B cell (primary cell): ENCODE data around the gene RICTOR. TPM values are rescaled to one million over a fixed set of nuclear protein-coding genes. Genes with fewer than 3 reads are reported as not detected.

Experiments
- ATAC-seq: fragments of 200-7000 bp; cut with Tn5 transposase; one replicate; pipeline ENCODE4 v1.10.0; 2021; ENCODE audit warnings: low read depth, mild to moderate bottlenecking, moderate number of reproducible peaks, moderate library complexity
- CTCF ChIA-PET: fragments of 350-600 bp; sonication (Branson Sonifier 250); formaldehyde crosslinking; loops from one replicate; lab custom pipeline; 2021; ENCODE audit warnings: antibody characterized with exemption, inconsistent platforms; lab: Charles Lee
- POLR2A ChIA-PET: fragments of 350-600 bp; sonication (Branson Sonifier 250); formaldehyde crosslinking; loops from one replicate; lab custom pipeline; 2021; ENCODE audit warnings: antibody characterized with exemption; lab: Charles Lee
- DNase-seq: peaks from one replicate; pipeline ENCODE4 v3.0.0; 2013
- H2AFZ ChIP-seq: 2 replicates; pipeline ENCODE4 v1.6.1; 2012; ENCODE audit warnings: mild to moderate bottlenecking, low read depth, low read length; ENCODE audit not compliant: insufficient read depth, poor library complexity, severe bottlenecking
- H3K27ac ChIP-seq, 2 donors: 1 replicate in 1 of 2; 2 replicates in 1 of 2; pipeline ENCODE4 v1.5.1; 2012 to 2013; ENCODE audit warnings: low read length in 2 of 2, mild to moderate bottlenecking in 2 of 2, moderate library complexity in 1 of 2
- H3K27me3 ChIP-seq, 4 experiments: fragments of 200-600 bp in 1 of 4; sonication (generic) in 1 of 4; replicated peaks in 1 of 4; 1 replicate in 2 of 4; 2 replicates in 2 of 4; pipeline versions ENCODE4 v1.6.1 to v1.7.0; 2013 to 2016; ENCODE audit warnings: low read length in 3 of 4, mild to moderate bottlenecking in 2 of 4, mixed read lengths in 1 of 4, moderate library complexity in 1 of 4; ENCODE audit not compliant: insufficient read depth in 4 of 4, control insufficient read depth in 3 of 4; ENCODE audit errors: control extremely low read depth in 1 of 4
- H3K36me3 ChIP-seq, 2 experiments: replicated peaks in 1 of 2; 1 replicate in 1 of 2; 2 replicates in 1 of 2; pipeline versions ENCODE4 v1.6.1 to v1.7.1; 2013; ENCODE audit warnings: low read length in 1 of 2; ENCODE audit not compliant: insufficient read depth in 2 of 2, control insufficient read depth in 1 of 2; ENCODE audit errors: control extremely low read depth in 1 of 2, extremely low read depth in 1 of 2
- H3K4me1 ChIP-seq, 2 donors: fragments of 200-600 bp in 1 of 2; sonication (generic) in 1 of 2; 1 replicate in 1 of 2; 2 replicates in 1 of 2; pipeline versions ENCODE4 v1.5.1 to v1.6.1; 2013 to 2017; ENCODE audit warnings: low read length in 2 of 2; ENCODE audit not compliant: control insufficient read depth in 2 of 2, insufficient read depth in 2 of 2
- H3K4me2 ChIP-seq: replicated peaks from 2 replicates; pipeline ENCODE3; 2012; ENCODE audit warnings: mild to moderate bottlenecking, low read depth, low read length; ENCODE audit not compliant: poor library complexity, severe bottlenecking
- H3K4me3 ChIP-seq, 5 experiments: fragments of 200-600 bp in 1 of 5; sonication (generic) in 1 of 5; 1 replicate in 3 of 5; 2 replicates in 2 of 5; pipeline versions ENCODE4 v1.5.1 to v1.7.0; 2011 to 2016; ENCODE audit warnings: low read length in 4 of 5, mild to moderate bottlenecking in 4 of 5, low read depth in 2 of 5, control low read depth in 1 of 5, moderate library complexity in 1 of 5; ENCODE audit not compliant: insufficient read depth in 1 of 5; ENCODE audit errors: control extremely low read depth in 1 of 5, extremely low read depth in 1 of 5
- H3K79me2 ChIP-seq: fragments of 200-600 bp; sonication (generic); one replicate; pipeline ENCODE4 v1.6.0; 2016; ENCODE audit warnings: low read length; ENCODE audit not compliant: control insufficient read depth, insufficient read depth
- H3K9ac ChIP-seq: fragments of 200-600 bp; sonication (generic); 2 replicates; pipeline ENCODE4 v1.6.1; 2017; ENCODE audit warnings: mild to moderate bottlenecking, low read length, moderate library complexity
- H3K9me3 ChIP-seq, 3 donors: one replicate each; pipeline versions ENCODE4 v1.6.1 to v1.7.1; 2013; ENCODE audit warnings: low read length in 2 of 3; ENCODE audit not compliant: control insufficient read depth in 2 of 3, insufficient read depth in 1 of 3; ENCODE audit errors: control extremely low read depth in 1 of 3
- H4K20me1 ChIP-seq: 2 replicates; pipeline ENCODE4 v1.6.0; 2012; ENCODE audit warnings: mild to moderate bottlenecking, low read length; ENCODE audit not compliant: insufficient read depth, control insufficient read depth, poor library complexity, severe bottlenecking
- H3K27ac Mint-ChIP-seq: one replicate; pipeline ENCODE4 v1.8.0; 2021; ENCODE audit warnings: mixed read lengths
- H3K27me3 Mint-ChIP-seq: one replicate; pipeline ENCODE4 v1.8.0; 2021; ENCODE audit warnings: mixed read lengths
- H3K4me1 Mint-ChIP-seq: one replicate; pipeline ENCODE4 v1.8.0; 2021; ENCODE audit warnings: mixed read lengths
- H3K4me3 Mint-ChIP-seq: one replicate; pipeline ENCODE4 v1.8.0; 2021; ENCODE audit warnings: mixed read lengths
- H3K9me3 Mint-ChIP-seq: one replicate; pipeline ENCODE4 v1.8.0; 2022; ENCODE audit warnings: mixed read lengths; ENCODE audit not compliant: insufficient read depth
- CTCF ChIP-seq: fragments of 200-600 bp; IDR thresholded peaks from one replicate; pipeline ENCODE4 v1.8.0; 2022; ENCODE audit warnings: antibody characterized with exemption, mild to moderate bottlenecking
- EZH2 ChIP-seq: IDR thresholded peaks from 2 replicates; pipeline ENCODE4 v1.6.1; 2012; ENCODE audit warnings: borderline replicate concordance, low read depth, mild to moderate bottlenecking, moderate library complexity, low read length; ENCODE audit not compliant: insufficient read depth, poor library complexity, severe bottlenecking
- WGBS: methylation state at CpG from one replicate; pipeline ENCODE4 v1.1.5; 2013; ENCODE audit warnings: missing lambda C conversion rate; ENCODE audit not compliant: insufficient coverage; 5-methylcytosine and 5-hydroxymethylcytosine counted together
- intact Hi-C: fragments of 100-400 bp; cut with micrococcal nuclease; formaldehyde crosslinking; loops from one replicate; pipeline ENCODE4 v1.10.0; 2022
- polyA plus RNA-seq: library from polyadenylated mRNA; depleted of rRNA; stranded (reverse); fragments of >200 nt; gene quantifications from 2 replicates; pipeline ENCODE4 v1.2.3, GENCODE V29; 2012
- total RNA-seq, 2 donors: library from RNA; stranded (reverse); fragments of 120-200 nt in 1 of 2; gene quantifications; 1 replicate in 1 of 2; 2 replicates in 1 of 2; pipeline versions ENCODE4 v1.2.3 to v1.2.4, GENCODE V29; 2013 to 2022

Gene RICTOR
- total and polyA plus RNA-seq, 2 donors (not counting 1 experiment from before 2014, with no cell fraction given) = 15.4 to 84.3 TPM

DNA sequence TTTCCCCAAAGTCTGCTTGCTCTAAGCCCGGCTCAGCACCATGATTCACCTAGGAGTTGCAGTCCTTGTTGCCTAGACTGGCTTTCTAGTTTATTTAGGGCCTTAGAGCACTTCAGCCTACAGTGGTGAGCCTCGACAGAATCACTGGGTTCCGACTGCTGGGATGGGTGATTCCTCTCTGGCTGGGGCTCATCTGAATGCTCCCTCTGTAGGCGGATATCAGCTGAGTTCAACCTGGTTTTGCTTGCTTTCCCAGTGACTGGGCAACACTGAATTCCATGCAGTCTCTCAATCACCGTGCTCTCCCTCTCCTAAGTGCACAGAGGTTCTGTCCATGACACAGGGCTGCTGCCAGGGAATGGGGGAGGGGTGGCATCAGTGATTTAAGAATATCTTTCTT is 174.3 kb downstream of the RICTOR start:
- Histone ChIP-seq H3K9ac (no peak overlapping the region), H3K27me3 (peaks cover 0 to 5% (median 1%) of the 10 kb centered on the region in 4 experiments), H3K27ac (no peak overlapping the region), H3K4me2 (no peak overlapping the region), H2AFZ (no peak overlapping the region), H3K9me3 (peaks cover 0 to 6% (median 0%) of the 10 kb centered on the region in 3 donors), H3K4me1 (no peaks in the 10 kb centered on the region), H4K20me1 (no peaks in the 10 kb centered on the region), H3K4me3 (no peak overlapping the region), H3K79me2 (no peaks in the 10 kb centered on the region), H3K36me3 (no peaks in the 10 kb centered on the region)
- Mint-ChIP-seq H3K27me3 (peaks cover 3% of the 10 kb centered on the region), H3K4me3 (no peak overlapping the region), H3K9me3 (peaks cover 10% of the 10 kb centered on the region), H3K4me1 (no peaks in the 10 kb centered on the region), H3K27ac (no peak overlapping the region)
- intact Hi-C loops = no loop called here
- no peak for DNase-seq
- ChIA-PET POLR2A (no interaction called here), CTCF (no interaction called here)
- ATAC-seq = no peak
- 97% methylated on average over 4 of the region's 5 CpGs for WGBS
- TF ChIP-seq CTCF = no peak
- TF ChIP-seq EZH2 = no peak

- Histone ChIP-seq H3K27me3 (peaks cover 0 to 5% (median under 1%) of the 10 kb centered on the region in 4 experiments), H4K20me1 (no peaks in the 10 kb centered on the region), H3K4me2 (no peak overlapping the region), H3K4me3 (no peak overlapping the region), H3K9ac (no peak overlapping the region), H2AFZ (no peak overlapping the region), H3K36me3 (no peaks in the 10 kb centered on the region), H3K4me1 (no peaks in the 10 kb centered on the region), H3K9me3 (peaks cover 0 to 3% (median 0%) of the 10 kb centered on the region in 3 donors), H3K79me2 (no peaks in the 10 kb centered on the region), H3K27ac (no peak overlapping the region)
- ChIA-PET POLR2A (no interaction called here), CTCF (no interaction called here)
- intact Hi-C loops = no loop called here
- Mint-ChIP-seq H3K4me1 (no peaks in the 10 kb centered on the region), H3K9me3 (peaks cover 7% of the 10 kb centered on the region), H3K4me3 (no peak overlapping the region), H3K27ac (no peak overlapping the region), H3K27me3 (peaks cover 4% of the 10 kb centered on the region)
- DNase-seq (no peak), ATAC-seq (no peak)
- TF ChIP-seq EZH2 = no peak
- TF ChIP-seq CTCF = no peak
- WGBS = no CpG with 5 or more reads among the region's 3 CpGs
Observed at GRCh38 chr5:38896760-38897159, 177.4 kb downstream of the RICTOR start.
